GM12865 (cell line): ENCODE data around the gene DDX17.
"Not testable (repeated sequence)": the region's sequence is repeated elsewhere in the genome, so short reads cannot be mapped to it uniquely, and the experiment has no call there.

Experiments used
- DNase-seq: peaks from one replicate; pipeline ENCODE4 v3.0.0; 2010; ENCODE audit warnings: low read depth
- H3K4me3 ChIP-seq: 2 replicates; pipeline ENCODE4 v1.5.1; 2011; ENCODE audit warnings: mild to moderate bottlenecking, low read depth, low read length, control low read depth
- TF ChIP-seq, protein P1 (sequence below): IDR thresholded peaks from 2 replicates; pipeline ENCODE4 v1.5.1; 2011; ENCODE audit warnings: low read length, control low read depth, low read depth, inconsistent platforms; ENCODE audit not compliant: insufficient read depth; ENCODE audit errors: missing control alignments

Gene DDX17

DNA sequence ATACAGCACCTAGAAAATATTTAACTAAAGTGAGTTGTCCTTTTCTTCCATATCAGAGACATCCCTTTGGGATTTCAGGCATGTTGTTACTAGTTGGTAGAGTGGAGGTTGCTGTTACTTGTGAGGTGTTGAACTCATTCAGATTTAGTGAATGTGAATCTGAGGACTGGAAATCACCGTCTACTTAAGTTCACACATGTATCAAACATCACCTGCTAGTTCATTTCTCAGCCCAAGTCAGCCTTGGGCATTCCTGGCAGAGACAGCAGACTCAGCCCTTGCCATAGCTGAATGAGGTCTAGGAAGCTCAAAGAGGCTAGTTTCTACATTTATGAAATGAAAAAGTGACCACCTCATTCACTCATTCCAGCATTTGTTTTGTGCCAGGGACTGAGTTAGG is 28.5 kb downstream of the DDX17 start:
- no peak for DNase-seq
- TF ChIP-seq, protein P1, sequence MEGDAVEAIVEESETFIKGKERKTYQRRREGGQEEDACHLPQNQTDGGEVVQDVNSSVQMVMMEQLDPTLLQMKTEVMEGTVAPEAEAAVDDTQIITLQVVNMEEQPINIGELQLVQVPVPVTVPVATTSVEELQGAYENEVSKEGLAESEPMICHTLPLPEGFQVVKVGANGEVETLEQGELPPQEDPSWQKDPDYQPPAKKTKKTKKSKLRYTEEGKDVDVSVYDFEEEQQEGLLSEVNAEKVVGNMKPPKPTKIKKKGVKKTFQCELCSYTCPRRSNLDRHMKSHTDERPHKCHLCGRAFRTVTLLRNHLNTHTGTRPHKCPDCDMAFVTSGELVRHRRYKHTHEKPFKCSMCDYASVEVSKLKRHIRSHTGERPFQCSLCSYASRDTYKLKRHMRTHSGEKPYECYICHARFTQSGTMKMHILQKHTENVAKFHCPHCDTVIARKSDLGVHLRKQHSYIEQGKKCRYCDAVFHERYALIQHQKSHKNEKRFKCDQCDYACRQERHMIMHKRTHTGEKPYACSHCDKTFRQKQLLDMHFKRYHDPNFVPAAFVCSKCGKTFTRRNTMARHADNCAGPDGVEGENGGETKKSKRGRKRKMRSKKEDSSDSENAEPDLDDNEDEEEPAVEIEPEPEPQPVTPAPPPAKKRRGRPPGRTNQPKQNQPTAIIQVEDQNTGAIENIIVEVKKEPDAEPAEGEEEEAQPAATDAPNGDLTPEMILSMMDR: no peak
- no peak overlapping the region for H3K4me3 ChIP-seq

DNA sequence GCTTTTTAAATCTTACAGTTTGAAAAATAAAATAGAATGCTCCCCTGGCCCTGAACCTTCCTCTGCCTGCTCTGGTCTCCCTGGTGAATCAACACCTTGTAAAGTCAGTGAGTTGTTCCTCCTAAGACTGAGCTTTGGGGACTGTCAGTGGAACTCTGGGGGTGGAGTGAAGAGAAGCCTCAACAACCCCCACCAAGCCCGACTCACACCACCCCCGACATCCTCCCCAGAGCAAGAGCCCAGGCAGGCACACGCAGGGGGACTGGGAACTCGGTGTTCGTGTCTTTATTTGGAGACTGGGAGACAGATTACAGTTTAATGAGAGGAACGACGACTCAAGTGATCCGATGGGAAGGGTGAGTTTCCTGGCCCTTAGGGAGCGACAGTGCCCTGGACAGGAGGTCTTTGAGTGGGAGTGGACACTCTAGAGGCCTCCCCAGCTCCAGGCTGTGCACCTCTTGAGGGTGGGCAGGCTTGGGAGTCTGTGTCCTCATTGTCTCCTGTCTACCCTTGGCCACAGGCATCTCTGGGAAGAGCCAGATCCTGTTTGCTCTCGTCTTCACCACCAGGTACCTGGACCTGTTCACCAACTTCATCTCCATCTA is 32.0 kb downstream of the DDX17 start:
- H3K4me3 ChIP-seq: no peak overlapping the region
- TF ChIP-seq, protein P1: no peak

DNA sequence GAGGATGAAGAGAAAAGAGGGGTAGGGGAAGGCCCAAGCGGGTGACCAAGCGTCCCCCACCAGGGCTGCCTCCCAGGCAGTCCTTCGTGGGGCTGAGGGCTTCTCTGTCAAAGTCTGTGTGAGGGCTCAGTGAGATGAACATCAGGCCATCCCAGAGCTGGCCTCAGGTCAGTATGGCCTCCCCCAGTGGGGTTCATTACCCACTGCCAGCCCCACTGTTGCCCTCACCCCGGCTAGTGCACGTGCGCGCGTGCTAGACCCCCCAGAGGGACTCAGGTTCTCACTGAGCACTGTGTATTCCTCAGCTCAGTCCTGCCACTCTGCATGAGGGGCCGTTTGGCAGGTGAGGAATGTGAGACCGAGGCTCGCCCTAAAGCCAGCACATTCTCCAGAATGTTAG is 34.9 kb downstream of the DDX17 start:
- TF ChIP-seq, protein P1: no peak
- H3K4me3 ChIP-seq: no peak overlapping the region
- DNase-seq: no peak

More for the DNA sequence above, 32.0 kb downstream of the DDX17 start:
- DNase-seq: no peak

DNA sequence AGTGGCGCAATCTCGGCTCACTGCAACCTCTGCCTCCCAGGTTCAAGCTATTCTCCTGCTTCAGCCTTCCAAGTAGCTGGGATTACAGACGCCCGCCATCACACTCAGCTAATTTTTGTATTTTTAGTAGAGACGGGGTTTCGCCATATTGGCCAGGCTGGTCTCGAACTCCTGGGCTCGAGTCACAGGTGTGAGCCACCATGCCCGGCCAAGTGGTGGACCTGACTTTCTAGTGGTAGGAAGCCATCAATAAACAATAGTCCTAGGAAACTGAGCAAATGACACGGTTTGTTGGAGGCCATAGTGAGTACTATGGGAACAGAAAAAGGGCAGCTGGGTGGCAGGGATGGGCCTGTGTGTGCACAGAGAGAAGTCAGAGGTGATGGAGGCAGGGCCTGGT is 35.9 kb downstream of the DDX17 start:
- DNase-seq, H3K4me3 ChIP-seq: not testable (repeated sequence)

DNA sequence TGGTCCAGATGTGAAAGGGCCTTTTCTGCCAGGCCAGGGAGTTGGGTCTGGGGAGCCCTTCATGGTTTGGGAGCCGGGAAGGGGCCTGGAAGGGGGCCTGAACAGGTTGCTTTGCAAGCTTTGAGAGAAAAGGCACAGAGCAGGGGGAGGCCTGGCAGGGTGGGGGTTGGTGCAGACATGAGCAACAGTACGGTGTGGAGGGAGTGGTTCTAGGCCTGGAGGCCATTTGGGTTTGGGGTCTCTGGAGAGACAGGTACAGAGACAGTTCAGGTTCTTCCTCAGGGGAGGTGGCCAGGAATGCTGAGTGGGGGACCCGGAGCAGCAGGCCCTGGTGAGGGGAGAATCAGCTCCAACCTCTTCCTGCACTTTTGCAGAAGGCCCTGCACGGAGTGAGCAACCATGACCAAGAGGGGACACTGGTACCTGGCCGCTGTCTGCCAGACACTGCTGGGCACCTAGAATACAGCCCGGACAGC is 36.8 kb downstream of the DDX17 start:
- no peak for DNase-seq
- TF ChIP-seq, protein P1: no peak
- no peak overlapping the region for H3K4me3 ChIP-seq

DNA sequence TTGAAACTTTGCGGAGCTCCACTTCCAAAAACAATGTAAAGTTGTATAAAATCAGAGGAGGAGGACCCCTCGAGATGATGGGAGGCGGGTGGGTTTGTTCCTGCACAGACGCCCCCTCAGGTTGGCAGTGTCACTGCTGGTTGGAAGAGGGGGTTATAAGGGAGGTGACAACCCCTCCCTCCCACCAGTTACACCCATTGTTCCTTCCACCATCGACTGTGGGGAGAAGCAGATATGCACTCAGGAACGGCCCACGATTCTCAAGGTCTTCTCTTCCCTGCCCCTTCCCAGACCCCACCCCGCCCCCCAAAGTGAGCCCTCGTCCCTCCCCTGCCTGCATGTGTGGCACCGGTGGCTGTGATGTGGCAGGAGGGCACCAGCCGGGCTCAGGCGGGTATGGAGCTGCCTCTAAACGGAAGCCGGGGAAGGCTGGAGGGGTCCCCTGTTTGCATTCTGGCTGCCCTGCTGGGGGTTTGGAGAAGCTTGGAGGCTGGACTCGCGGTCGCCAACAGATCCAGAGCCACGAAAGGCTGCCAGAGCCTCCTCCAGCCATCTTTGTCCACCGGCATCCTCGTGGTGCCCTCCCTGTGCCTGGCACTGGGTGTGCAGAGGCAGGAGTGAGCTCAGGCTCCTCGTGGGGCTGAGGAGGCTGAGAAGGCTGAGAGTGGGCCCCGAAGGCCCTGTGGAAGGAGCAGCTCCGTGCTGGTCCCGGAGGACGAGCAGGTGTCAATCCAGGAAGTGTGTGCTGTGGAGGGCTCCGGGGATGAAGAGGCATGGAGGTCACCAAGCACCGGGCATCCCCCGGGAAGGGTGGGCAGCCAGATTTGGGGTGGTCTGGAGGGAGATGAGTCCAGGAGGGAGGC is 37.4 kb downstream of the DDX17 start:
- TF ChIP-seq, protein P1: peak; percentile 7
- no peak for DNase-seq
- H3K4me3 ChIP-seq: peak overlapping the region; percentile 31

- peak; percentile 53 for DNase-seq
- TF ChIP-seq, protein P1: no peak
- peak within 1 kb of the TSS; percentile 45 for H3K4me3 ChIP-seq
Observed at GRCh38 chr22:38467904-38468442, 38.1 kb downstream of the DDX17 start, which contains the start of gene KDELR3. Gene KDELR3, plus strand, starts transcription at chr22:38468096. Its CDS starts 138 bp downstream, at chr22:38468234.
